HepG2 (cell line): ENCODE data around the gene DUSP2. TPM values are rescaled to one million over a fixed set of nuclear protein-coding genes. Genes with fewer than 3 reads are reported as not detected.

Source experiments
- ATAC-seq: fragments of 200-7000 bp; cut with Tn5 transposase; 3 replicates; pipeline ENCODE4 v1.9.1; 2020; ENCODE audit warnings: mild to moderate bottlenecking, moderate library complexity
- BruUV-seq: library from RNA; stranded (reverse); fragments of 400-500 nt; replicated peaks from 2 replicates; lab custom pipeline; 2021; lab: Mats Ljungman, UMichigan
- CTCF ChIA-PET: fragments of 300-600 bp; formaldehyde crosslinking; extraction: SDS; loops from one replicate; lab custom pipeline; 2021; ENCODE audit warnings: low total read pairs, inconsistent platforms, low intra/inter-chr PET ratio; lab: Yijun Ruan, JAX
- POLR2A ChIA-PET: fragments of 350-600 bp; sonication (Branson Sonifier 250); formaldehyde crosslinking; loops from one replicate; lab custom pipeline; 2020; ENCODE audit warnings: antibody characterized with exemption, inconsistent platforms; lab: Yijun Ruan, JAX
- DNase-seq: peaks from one replicate; pipeline ENCODE4 v3.0.0-alpha.2; 2015; ENCODE audit warnings: low spot score
- FAIRE-seq: peaks from 3 replicates; lab custom pipeline; 2011; peaks lifted over from hg19 to GRCh38; lab: Jason Lieb, UNC
- H2AFZ ChIP-seq: one replicate; pipeline ENCODE4 v1.6.1; 2011; ENCODE audit warnings: low read length, inconsistent platforms
- H3K27ac ChIP-seq: fragments of 300-600 bp; 3 replicates; pipeline ENCODE4 v1.8.0; 2011; ENCODE audit warnings: mixed run types, mild to moderate bottlenecking, mixed read lengths, low read length, inconsistent platforms; ENCODE audit not compliant: insufficient read depth; ENCODE audit errors: extremely low read length
- H3K27me3 ChIP-seq, 2 experiments: fragments of 200-600 bp in 1 of 2; 2 replicates in 1 of 2; 3 replicates in 1 of 2; pipeline versions ENCODE4 v1.6.0 to v1.8.0; 2011; ENCODE audit warnings: low read length in 2 of 2, mild to moderate bottlenecking in 2 of 2, moderate library complexity in 2 of 2, inconsistent platforms in 1 of 2; ENCODE audit not compliant: insufficient read depth in 2 of 2, control insufficient read depth in 1 of 2
- H3K36me3 ChIP-seq, 2 experiments: fragments of 200-600 bp in 1 of 2; replicated peaks in 1 of 2; 2 replicates in 1 of 2; 3 replicates in 1 of 2; pipeline versions ENCODE4 v1.5.1 to v1.8.0; 2011; ENCODE audit warnings: low read length in 2 of 2, inconsistent platforms in 1 of 2; ENCODE audit not compliant: insufficient read depth in 2 of 2, control insufficient read depth in 1 of 2
- H3K4me1 ChIP-seq: 2 replicates; pipeline ENCODE4 v1.5.1; 2012; ENCODE audit warnings: low read length, inconsistent platforms; ENCODE audit not compliant: insufficient read depth
- H3K4me2 ChIP-seq: 2 replicates; pipeline ENCODE4 v1.6.0; 2011; ENCODE audit warnings: low read depth, low read length, inconsistent platforms
- H3K4me3 ChIP-seq, 3 experiments: fragments of 200-600 bp in 1 of 3; sonication (generic), shearing (Covaris generic) in 1 of 3; replicated peaks in 1 of 3; 2 replicates each; pipeline ENCODE4 v1.5.1; 2011 to 2016; ENCODE audit warnings: low read length in 3 of 3, inconsistent platforms in 2 of 3, low read depth in 2 of 3, mild to moderate bottlenecking in 2 of 3, control low read depth in 1 of 3, mixed read lengths in 1 of 3; ENCODE audit not compliant: insufficient read depth in 1 of 3
- H3K79me2 ChIP-seq: one replicate; pipeline ENCODE4 v1.6.1; 2011; ENCODE audit warnings: low read length, inconsistent platforms; ENCODE audit not compliant: insufficient read depth
- H3K9ac ChIP-seq: 2 replicates; pipeline ENCODE4 v1.6.0; 2011; ENCODE audit warnings: mild to moderate bottlenecking, low read depth, low read length, inconsistent platforms; ENCODE audit not compliant: insufficient read depth
- H3K9me3 ChIP-seq: 2 replicates; pipeline ENCODE4 v1.5.1; 2012; ENCODE audit warnings: mild to moderate bottlenecking, low read length
- H4K20me1 ChIP-seq: 2 replicates; pipeline ENCODE4 v1.6.0; 2011; ENCODE audit warnings: inconsistent platforms, mild to moderate bottlenecking, low read length, moderate library complexity; ENCODE audit not compliant: insufficient read depth
- CAMTA2 ChIP-seq: sonication (generic); formaldehyde crosslinking; IDR thresholded peaks from 2 replicates; pipeline ENCODE4 v1.4.0; 2020; ENCODE audit warnings: mild to moderate bottlenecking, missing genetic modification reagents, borderline replicate concordance
- ELF4 ChIP-seq: sonication (generic); formaldehyde crosslinking; IDR thresholded peaks from 2 replicates; pipeline ENCODE4 v1.5.0; 2020; ENCODE audit warnings: missing genetic modification reagents, mild to moderate bottlenecking, moderate library complexity, borderline replicate concordance
- IRX3 ChIP-seq: sonication (generic); formaldehyde crosslinking; IDR thresholded peaks from 2 replicates; pipeline ENCODE4 v1.8.1; 2023; ENCODE audit warnings: mild to moderate bottlenecking, low read depth, missing genetic modification reagents, borderline replicate concordance
- MTA3 ChIP-seq: sonication (generic); formaldehyde crosslinking; IDR thresholded peaks from 2 replicates; pipeline ENCODE4 v1.4.0; 2020; ENCODE audit warnings: missing genetic modification reagents
- NFYC ChIP-seq: IDR thresholded peaks from 2 replicates; pipeline ENCODE4 v1.6.1; 2016; ENCODE audit warnings: missing genetic modification reagents, missing compliant biosample characterization
- PHF21A ChIP-seq: sonication (generic); formaldehyde crosslinking; IDR thresholded peaks from 2 replicates; pipeline ENCODE4 v1.5.0; 2020; ENCODE audit warnings: mild to moderate bottlenecking, missing genetic modification reagents
- PLRG1 ChIP-seq: fragments of 450-650 bp; conservative IDR thresholded peaks from 2 replicates; pipeline ENCODE4 v1.6.1; 2016
- RAD21 ChIP-seq: fragments of 450-650 bp; formaldehyde crosslinking; IDR thresholded peaks from 2 replicates; pipeline ENCODE4 v1.5.0; 2020; ENCODE audit warnings: mild to moderate bottlenecking
- RELA ChIP-seq: sonication (generic); formaldehyde crosslinking; IDR thresholded peaks from 2 replicates; pipeline ENCODE4 v1.4.0; 2020; ENCODE audit warnings: missing genetic modification reagents
- TEAD3 ChIP-seq: optimal IDR thresholded peaks from 2 replicates; pipeline ENCODE3; 2016; ENCODE audit warnings: borderline replicate concordance
- ZC3H4 ChIP-seq: sonication (generic); formaldehyde crosslinking; IDR thresholded peaks from 2 replicates; pipeline ENCODE4 v1.4.0; 2020; ENCODE audit warnings: missing genetic modification reagents, borderline replicate concordance
- ZNF274 ChIP-seq: sonication (generic); formaldehyde crosslinking; IDR thresholded peaks from 2 replicates; pipeline ENCODE4 v1.5.1; 2020; ENCODE audit warnings: mild to moderate bottlenecking, missing genetic modification reagents
- ZNF496 ChIP-seq: sonication (generic); formaldehyde crosslinking; IDR thresholded peaks from 2 replicates; pipeline ENCODE4 v1.8.1; 2023; ENCODE audit warnings: mild to moderate bottlenecking, moderate library complexity, missing genetic modification reagents; ENCODE audit not compliant: insufficient replicate concordance
- ZNF589 ChIP-seq: sonication (generic); formaldehyde crosslinking; conservative IDR thresholded peaks from 2 replicates; pipeline ENCODE4 v1.8.0; 2022; ENCODE audit warnings: mild to moderate bottlenecking, moderate library complexity, missing genetic modification reagents
- ZNF652 ChIP-seq: IDR thresholded peaks from 2 replicates; pipeline ENCODE4 v1.6.1; 2016; ENCODE audit warnings: low read depth, borderline replicate concordance
- ZNF776 ChIP-seq: sonication (generic); formaldehyde crosslinking; IDR thresholded peaks from 2 replicates; pipeline ENCODE4 v1.4.0; 2020; ENCODE audit warnings: mild to moderate bottlenecking, missing genetic modification reagents
- WGBS: methylation state at CpG from one replicate; pipeline ENCODE4 v1.1.6; 2017; ENCODE audit warnings: low lambda C conversion rate; 5-methylcytosine and 5-hydroxymethylcytosine counted together
- in situ Hi-C: cut with HindIII; loops from 2 replicates; pipeline ENCODE4 v1.10.0; 2017; ENCODE audit warnings: low pct_unique_long_range_greater_than_20kb; ENCODE audit not compliant: extremely low pct_ligation_motif_present
- intact Hi-C: fragments of 100-400 bp; cut with micrococcal nuclease; formaldehyde crosslinking; loops from one replicate; pipeline ENCODE4 v1.10.0; 2022; ENCODE audit not compliant: unreplicated experiment
- polyA plus RNA-seq, 8 experiments: library from polyadenylated mRNA; depleted of rRNA in 3 of 8; stranded (reverse) in 7 of 8; unstranded in 1 of 8; fragments of >200 nt; fragmentation: Illumina TruSeq in 4 of 8; extraction: Trizol in 4 of 8; gene quantifications; 2 replicates each; pipeline versions ENCODE4 v1.2.1 to v1.2.3, GENCODE V29; 2011 to 2016; ENCODE audit warnings: low read depth in 4 of 8, missing spikeins in 1 of 8, mixed read lengths in 1 of 8; ENCODE audit not compliant: insufficient read depth in 1 of 8
- total RNA-seq, 5 experiments: library from RNA; depleted of rRNA; stranded (reverse); fragments of >200 nt; fragmentation: Illumina TruSeq; extraction: Trizol; gene quantifications; 2 replicates each; pipeline ENCODE4 v1.2.3, GENCODE V29; 2016; ENCODE audit warnings: low read depth in 1 of 5
- TF ChIP-seq, protein P1 (sequence below): sonication (generic); formaldehyde crosslinking; IDR thresholded peaks from 2 replicates; pipeline ENCODE4 v1.5.0; 2020; ENCODE audit warnings: missing genetic modification reagents
- TF ChIP-seq, protein P2 (sequence below): sonication (generic); formaldehyde crosslinking; IDR thresholded peaks from 2 replicates; pipeline ENCODE4 v1.5.1; 2020; ENCODE audit warnings: missing genetic modification reagents, mild to moderate bottlenecking, borderline replicate concordance

The DUSP2 gene
- total and polyA plus RNA-seq, 2 of the 13 experiments (the other 11 are each of a cell fraction or from before 2014, with no cell fraction given) = not detected

DNA sequence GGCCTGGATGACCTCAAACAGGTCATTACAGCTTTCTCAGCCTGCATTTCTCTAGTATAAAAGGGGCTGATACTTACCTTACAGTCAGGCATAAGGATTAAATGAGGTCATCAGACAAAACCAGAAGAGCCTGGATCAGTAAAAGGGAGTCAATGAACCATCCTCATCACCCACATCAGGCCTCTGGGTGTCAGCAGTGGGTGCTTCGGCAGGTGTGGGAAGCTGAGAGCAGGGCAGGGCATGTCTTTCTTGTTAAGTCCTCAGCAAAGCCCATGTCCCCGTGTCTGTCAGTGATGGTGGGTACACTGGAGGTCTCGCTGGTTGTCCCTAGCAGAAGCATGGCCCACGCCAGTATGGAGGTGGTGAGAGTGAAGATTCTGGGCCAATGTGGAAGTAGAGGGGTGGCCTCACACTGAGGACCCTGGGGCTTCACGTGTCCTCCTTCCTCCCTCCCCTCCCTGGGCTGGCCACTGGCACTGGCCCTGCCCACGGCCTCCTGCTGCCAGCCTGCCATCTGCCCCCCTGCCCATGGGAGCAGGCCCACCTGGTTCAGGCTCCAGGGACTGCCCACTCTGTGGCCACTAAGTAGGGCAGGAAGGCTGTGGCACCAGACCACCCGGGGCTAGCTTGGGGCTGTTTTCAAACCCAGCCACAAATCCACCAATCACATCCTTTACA lies 33.3 kb downstream of the DUSP2 start:
- POLR2A ChIA-PET = no interaction called here
- CTCF ChIA-PET = no interaction called here
- Histone ChIP-seq H3K9ac (no peak overlapping the region), H3K9me3 (no peaks in the 10 kb centered on the region), H3K27ac (no peak overlapping the region), H3K4me1 (peaks cover 30% of the 10 kb centered on the region), H3K4me3 (no peak overlapping the region), H3K4me2 (no peak overlapping the region), H4K20me1 (no peaks in the 10 kb centered on the region), H2AFZ (no peak overlapping the region), H3K27me3 (peaks cover 2 to 22% of the 10 kb centered on the region in 2 experiments; a peak in 3 of 5 replicates), H3K79me2 (no peaks in the 10 kb centered on the region), H3K36me3 (no peaks in the 10 kb centered on the region)
- DNase-seq (no peak), FAIRE-seq (no peak), ATAC-seq (no peak)
- TF ChIP-seq TEAD3 = no peak
- TF ChIP-seq ZNF589 (CRISPR knock-in tag) = no peak
- no peak for TF ChIP-seq ZNF652
- TF ChIP-seq ZNF274 (CRISPR knock-in tag) = no peak
- no peak for TF ChIP-seq ZC3H4 (CRISPR knock-in tag)
- TF ChIP-seq ZNF776 (CRISPR knock-in tag) = no peak
- no TSS peak for BruUV-seq
- 15% methylated on average over 5 of the region's 7 CpGs for WGBS
- in situ Hi-C loops = loop anchor here (25.0 kb wide), 2 partner anchors 100 to 275 kb away; no protein-coding TSS in a partner anchor
- intact Hi-C loops = loop anchor here (10.0 kb wide), 2 partner anchors 47 to 87 kb away; no protein-coding TSS in a partner anchor

DNA sequence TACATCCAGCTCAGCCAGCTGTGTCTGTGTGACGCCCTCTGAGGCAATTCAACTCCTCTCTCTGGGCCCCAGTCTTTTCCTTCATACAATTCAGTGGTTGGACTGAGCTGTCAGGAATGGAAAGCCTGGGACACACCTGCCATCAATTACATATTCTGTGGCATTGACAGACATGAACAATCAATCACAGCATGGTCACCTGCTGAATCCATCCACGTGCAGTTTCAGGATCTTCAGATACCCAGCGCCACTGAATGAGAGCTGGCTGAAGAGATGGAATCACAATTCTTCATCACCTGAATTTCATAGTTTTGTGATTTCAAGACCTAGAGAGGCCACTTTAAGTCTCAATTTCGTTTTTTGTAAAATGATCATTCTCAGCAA lies 34.0 kb downstream of the DUSP2 start:
- 32% methylated on average over 4 of the region's 4 CpGs for WGBS
- ATAC-seq (no peak), FAIRE-seq (no peak), DNase-seq (no peak)
- no peaks in the 10 kb centered on the region for H4K20me1 ChIP-seq
- intact Hi-C loops (loop anchor here (10.0 kb wide), 2 partner anchors 46 to 86 kb away; no protein-coding TSS in a partner anchor), in situ Hi-C loops (loop anchor here (25.0 kb wide), 2 partner anchors 99 to 274 kb away; no protein-coding TSS in a partner anchor)
- no peak overlapping the region for H3K9ac ChIP-seq
- no peak overlapping the region for H3K4me3 ChIP-seq
- H3K4me2 ChIP-seq = no peak overlapping the region
- BruUV-seq = no TSS peak
- peaks cover 2 to 21% of the 10 kb centered on the region in 2 experiments; a peak in 3 of 5 replicates for H3K27me3 ChIP-seq
- CTCF ChIA-PET = no interaction called here
- H3K27ac ChIP-seq = no peak overlapping the region
- POLR2A ChIA-PET = no interaction called here
- H3K4me1 ChIP-seq = peaks cover 30% of the 10 kb centered on the region
- no peaks in the 10 kb centered on the region for H3K9me3 ChIP-seq
- H3K79me2 ChIP-seq = no peaks in the 10 kb centered on the region
- no peak overlapping the region for H2AFZ ChIP-seq
- H3K36me3 ChIP-seq = no peaks in the 10 kb centered on the region
- TF ChIP-seq MTA3 (CRISPR knock-in tag) (no peak), ZNF496 (CRISPR knock-in tag) (no peak), CAMTA2 (CRISPR knock-in tag) (no peak), ELF4 (CRISPR knock-in tag) (no peak), PHF21A (CRISPR knock-in tag) (no peak), RELA (CRISPR knock-in tag) (no peak), PLRG1 (no peak), RAD21 (no peak), IRX3 (CRISPR knock-in tag) (no peak), NFYC (CRISPR knock-in tag) (no peak)
- TF ChIP-seq, protein P1, sequence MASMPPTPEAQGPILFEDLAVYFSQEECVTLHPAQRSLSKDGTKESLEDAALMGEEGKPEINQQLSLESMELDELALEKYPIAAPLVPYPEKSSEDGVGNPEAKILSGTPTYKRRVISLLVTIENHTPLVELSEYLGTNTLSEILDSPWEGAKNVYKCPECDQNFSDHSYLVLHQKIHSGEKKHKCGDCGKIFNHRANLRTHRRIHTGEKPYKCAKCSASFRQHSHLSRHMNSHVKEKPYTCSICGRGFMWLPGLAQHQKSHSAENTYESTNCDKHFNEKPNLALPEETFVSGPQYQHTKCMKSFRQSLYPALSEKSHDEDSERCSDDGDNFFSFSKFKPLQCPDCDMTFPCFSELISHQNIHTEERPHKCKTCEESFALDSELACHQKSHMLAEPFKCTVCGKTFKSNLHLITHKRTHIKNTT (CRISPR knock-in tag) = no peak
- TF ChIP-seq, protein P2, sequence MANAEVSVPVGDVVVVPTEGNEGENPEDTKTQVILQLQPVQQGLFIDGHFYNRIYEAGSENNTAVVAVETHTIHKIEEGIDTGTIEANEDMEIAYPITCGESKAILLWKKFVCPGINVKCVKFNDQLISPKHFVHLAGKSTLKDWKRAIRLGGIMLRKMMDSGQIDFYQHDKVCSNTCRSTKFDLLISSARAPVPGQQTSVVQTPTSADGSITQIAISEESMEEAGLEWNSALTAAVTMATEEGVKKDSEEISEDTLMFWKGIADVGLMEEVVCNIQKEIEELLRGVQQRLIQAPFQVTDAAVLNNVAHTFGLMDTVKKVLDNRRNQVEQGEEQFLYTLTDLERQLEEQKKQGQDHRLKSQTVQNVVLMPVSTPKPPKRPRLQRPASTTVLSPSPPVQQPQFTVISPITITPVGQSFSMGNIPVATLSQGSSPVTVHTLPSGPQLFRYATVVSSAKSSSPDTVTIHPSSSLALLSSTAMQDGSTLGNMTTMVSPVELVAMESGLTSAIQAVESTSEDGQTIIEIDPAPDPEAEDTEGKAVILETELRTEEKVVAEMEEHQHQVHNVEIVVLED = no peak
